ENCODE data around the gene RSAD2.
"Not testable (repeated sequence)": the region's sequence is repeated elsewhere in the genome, so short reads cannot be mapped to it uniquely, and the experiment has no call there.

RSAD2 gene

DNA sequence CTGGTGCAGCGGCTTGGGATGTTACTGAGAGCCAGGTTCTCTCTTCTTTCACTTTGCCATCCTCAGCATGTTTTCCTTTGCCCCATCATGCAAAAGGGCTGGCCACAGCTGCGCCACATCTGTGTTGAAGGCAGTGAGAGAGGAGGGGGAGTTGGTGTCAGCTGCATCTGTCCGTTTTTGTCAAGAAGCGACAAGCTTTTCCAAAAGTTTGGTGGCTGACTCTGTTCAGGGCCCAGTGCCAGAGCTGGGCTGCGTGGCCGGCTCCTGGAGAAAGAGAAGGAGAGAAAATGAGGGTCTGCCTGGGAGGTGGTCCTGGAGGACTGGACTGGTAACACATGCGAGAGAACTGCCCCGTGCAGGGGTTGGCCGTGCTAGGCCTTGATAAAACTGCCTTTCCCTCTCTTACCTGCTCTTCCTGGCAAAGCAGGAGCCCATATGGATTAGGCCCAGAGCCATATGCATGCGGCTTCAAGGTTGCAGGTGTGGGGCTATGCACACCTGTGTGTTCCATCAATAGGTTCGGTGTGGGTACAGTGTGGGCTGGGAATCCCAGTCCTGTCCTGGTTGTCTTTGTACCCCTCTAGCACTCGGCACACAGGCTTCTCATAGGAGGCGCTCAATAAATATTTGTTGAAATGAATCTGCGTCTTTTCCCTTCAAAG is 48.6 kb downstream of the RSAD2 start:
- no peak for DNase-seq (ENCODE audit: low read depth in 3 of 3)

GRCh38 chr2:6927186-6927585 is 49.6 kb downstream of the RSAD2 start:
- DNase-seq (ENCODE audit: low read depth in 3 of 3), result no peak

DNA sequence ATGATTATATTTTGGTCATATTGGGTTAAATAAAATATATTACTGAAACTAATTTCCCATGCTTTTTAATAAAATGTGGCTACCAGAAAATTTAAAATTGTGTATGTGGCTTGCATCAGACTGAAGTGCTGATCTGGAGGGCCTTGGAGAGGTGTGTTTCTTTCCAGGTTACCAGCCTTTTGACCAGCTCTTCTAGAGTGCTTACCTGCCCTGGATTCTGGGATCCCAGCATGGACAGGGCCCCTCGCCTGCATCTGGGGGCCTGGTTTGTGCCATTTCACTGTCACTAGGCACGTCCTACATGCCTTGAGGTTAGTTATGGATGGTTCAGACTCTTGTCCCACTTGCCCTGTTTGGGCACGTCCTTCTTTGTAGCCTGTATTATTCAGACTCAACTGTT is 50.2 kb downstream of the RSAD2 start:
- no peak for DNase-seq (ENCODE audit: low read depth in 3 of 3)

DNA sequence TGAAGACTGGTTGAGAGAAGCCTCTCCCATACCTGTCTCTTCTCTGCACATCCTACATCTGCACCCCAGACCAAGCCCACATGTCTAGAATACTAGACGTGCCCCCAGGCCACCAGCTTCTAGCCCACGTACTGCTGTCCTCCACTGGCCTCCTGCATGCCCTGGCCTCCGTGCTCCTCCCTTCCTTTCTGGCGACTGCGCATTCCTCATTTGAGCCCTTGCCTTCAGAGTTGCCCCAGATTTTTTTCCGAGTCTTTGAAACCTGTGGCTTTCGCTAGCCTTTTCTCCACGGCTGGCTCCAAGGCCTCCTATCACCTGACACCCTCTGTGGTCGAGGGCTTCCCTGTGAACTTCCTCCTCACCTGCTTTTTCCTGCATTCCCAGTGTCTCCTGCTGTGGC is 50.9 kb downstream of the RSAD2 start:
- no peak for DNase-seq (ENCODE audit: low read depth in 3 of 3)

DNA sequence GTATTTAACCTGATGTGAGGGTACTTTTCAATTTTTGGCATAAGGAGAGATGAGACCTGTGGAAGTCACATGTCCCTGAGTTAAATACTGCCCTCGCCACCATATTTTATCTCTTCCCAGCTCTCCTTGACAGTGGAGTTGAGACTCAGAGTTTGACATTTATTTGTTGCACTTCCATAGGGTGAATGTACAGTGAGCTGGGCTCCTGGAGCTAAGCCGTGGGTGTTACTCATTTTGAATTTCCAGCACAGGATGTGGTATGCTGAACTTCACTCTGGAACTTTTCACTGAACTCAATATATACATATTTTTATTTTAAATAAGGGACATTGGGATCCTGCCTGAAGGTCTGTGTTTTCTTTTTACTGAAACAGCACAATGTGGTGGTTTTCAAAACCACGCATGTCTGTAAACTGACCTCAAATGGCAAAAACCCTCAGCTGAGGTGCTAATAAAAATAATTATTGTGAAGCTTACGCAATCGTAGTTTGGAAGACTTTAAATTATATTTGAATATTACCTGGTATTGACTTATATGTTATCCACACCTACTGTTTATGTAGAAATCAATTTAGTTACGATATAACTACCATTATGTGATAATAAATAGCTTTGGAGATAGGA is 51.7 kb downstream of the RSAD2 start:
- DNase-seq (ENCODE audit: low read depth in 3 of 3), result no peak

- no peak for DNase-seq (ENCODE audit: low read depth in 3 of 3)
Observed at GRCh38 chr2:6930923-6931647, 53.5 kb downstream of the RSAD2 start.

DNA sequence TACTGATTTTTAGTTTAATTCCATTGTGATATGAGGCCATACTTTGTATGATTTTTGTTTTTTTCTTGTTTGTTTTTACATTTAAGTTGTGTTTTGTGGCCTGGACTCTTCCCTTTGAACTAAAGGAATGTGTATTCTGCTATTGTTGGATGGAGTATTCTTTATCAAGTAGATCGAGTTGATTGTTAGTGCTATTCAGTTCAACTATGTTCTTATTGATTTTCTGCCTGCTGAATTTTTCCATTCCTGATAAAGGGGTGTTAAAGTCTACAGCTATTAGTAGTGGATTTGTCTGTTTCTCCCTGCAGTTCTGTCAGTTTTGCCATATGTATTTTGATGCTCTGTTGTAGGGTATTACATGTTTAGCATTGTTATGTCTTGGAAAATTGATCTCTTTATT is 54.2 kb downstream of the RSAD2 start:
- DNase-seq (ENCODE audit: low read depth in 3 of 3), result no peak

DNA sequence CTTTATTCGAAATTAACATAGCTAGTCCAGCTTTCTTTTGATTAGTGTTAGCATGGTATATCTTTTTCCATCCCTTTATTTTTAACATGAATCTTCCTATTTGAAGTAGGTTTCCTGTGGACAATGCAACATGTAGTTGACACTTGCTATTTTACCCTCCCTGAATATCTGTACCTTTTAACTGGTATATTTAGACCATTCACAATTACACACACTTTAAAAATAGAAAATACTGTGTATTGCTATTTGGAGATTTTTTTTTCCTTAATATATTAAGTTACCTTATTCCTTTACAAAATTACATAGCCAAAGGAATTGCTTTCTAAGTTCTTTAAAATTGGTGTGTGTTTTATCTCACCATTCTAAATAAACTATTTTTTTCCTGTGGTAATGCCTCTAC is 54.6 kb downstream of the RSAD2 start:
- no peak for DNase-seq (ENCODE audit: low read depth in 3 of 3)

DNA sequence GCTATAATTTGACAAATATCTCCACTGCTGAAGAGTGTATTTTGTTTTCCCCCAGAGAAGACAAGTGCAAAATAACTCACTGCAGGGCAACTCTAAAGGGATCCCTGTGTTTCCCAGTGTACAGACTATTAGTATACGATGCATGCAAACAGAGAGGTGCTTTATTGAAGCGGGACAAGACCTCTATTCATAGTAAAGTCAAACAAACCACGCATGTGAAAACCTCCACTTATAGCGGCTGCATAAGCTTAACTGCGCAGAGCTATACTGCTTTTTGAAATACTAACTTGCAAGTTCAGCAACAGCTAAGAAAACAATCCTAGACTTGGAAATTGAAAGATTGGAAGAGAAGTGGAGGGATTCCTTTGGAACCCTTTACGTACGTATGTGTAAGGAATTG is 55.3 kb downstream of the RSAD2 start:
- no peak for DNase-seq (ENCODE audit: low read depth in 3 of 3)

- no peak for DNase-seq (ENCODE audit: low read depth in 3 of 3)
Observed at GRCh38 chr2:6933911-6934310, 56.3 kb downstream of the RSAD2 start.

- no peak for DNase-seq (ENCODE audit: low read depth in 3 of 3)
Observed at GRCh38 chr2:6934345-6934744, 56.8 kb downstream of the RSAD2 start.

GRCh38 chr2:6934758-6935651 is 57.4 kb downstream of the RSAD2 start:
- no peak for DNase-seq (ENCODE audit: low read depth in 3 of 3)

GRCh38 chr2:6935652-6936020 is 58.1 kb downstream of the RSAD2 start:
- DNase-seq (ENCODE audit: low read depth in 3 of 3), result not testable (repeated sequence)

GRCh38 chr2:6937157-6937556 is 59.6 kb downstream of the RSAD2 start:
- no peak for DNase-seq (ENCODE audit: low read depth in 3 of 3)

DNA sequence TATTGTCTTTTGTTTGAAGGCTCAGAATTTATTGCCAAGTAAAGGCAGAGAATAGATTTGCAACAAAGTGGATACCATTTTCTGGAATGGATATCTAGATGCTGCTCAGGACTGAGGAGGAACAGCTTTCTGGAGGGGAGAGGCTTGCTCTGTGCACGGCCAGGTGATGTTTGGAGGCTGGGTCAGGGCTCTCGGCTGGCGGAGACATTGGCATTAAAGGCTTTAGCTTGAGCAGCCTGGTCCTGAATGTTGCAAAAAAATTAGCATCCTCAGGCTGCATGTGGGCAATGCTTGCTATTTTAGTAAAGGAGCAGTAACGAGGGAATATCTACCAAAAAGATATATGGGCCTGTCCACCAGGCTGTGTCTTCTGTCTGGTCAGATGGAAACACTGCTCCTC is 60.0 kb downstream of the RSAD2 start:
- DNase-seq (ENCODE audit: low read depth in 3 of 3), result no peak

DNA sequence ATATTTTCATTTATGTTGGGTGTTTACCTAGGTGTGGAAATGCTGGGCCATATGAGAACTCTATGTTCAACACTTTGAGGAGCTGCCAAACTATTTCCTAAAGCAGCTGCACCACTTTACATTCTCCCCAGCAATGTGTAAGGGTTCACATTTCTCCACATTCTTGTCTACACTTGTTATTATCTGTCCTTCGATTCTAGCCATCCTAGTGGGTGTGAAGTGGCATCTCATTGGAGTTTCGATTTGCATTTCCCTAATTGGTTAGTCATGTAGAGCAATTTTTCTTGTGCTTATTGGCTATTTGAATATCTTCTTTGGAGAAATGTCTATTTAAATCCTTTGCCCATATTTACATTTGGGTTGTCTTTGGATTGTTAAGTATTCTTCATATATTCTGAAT is 61.5 kb downstream of the RSAD2 start:
- DNase-seq (ENCODE audit: low read depth in 3 of 3), result no peak

DNA sequence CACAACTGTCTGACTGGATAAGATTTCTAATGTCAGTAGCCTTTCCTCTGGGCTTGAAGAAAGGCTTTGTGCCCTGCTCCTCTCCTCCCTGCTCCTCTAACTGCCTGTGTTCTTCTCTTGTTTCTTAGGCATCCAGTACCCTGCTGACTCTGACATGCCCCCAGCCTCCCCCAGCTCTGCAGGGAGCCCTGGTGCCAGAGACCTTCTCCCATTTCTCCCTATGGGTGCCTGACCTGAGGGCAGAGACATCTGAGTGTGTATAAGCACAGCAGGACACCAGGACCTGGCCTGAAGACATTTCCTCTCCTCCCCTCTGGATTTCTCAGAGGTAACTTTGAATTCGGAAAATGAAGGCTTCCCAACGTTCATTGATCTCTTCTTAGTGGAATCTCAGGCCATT is 63.2 kb downstream of the RSAD2 start:
- DNase-seq (ENCODE audit: low read depth in 3 of 3), result no peak

- DNase-seq (ENCODE audit: low read depth in 3 of 3), result no peak
Observed at GRCh38 chr2:6941299-6942046, 63.9 kb downstream of the RSAD2 start.

DNA sequence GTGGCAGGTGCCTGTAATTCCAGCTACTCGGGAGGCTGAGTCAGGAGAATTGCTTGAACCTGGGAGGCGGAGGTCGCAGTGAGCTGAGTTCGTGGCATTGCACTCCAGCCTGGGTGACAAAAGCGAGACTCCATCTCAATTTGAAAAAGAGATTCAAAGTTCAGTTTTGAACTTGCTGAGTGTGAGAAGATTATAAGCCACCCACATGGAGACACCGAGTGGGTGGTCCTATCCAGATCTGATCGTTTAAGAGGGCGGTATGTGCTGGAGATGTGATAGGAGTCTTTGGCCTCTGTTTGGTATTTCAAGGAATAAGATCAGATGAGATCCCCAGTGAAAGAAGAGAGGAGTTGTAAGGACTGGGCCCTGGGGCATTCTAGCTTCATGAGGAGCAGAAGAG is 65.3 kb downstream of the RSAD2 start:
- DNase-seq (ENCODE audit: low read depth in 3 of 3), result no peak

- DNase-seq (ENCODE audit: low read depth in 3 of 3), result no peak
Observed at GRCh38 chr2:6943523-6943922, 65.9 kb downstream of the RSAD2 start.

GRCh38 chr2:6943971-6944370 is 66.4 kb downstream of the RSAD2 start:
- DNase-seq (ENCODE audit: low read depth in 3 of 3), result no peak

DNA sequence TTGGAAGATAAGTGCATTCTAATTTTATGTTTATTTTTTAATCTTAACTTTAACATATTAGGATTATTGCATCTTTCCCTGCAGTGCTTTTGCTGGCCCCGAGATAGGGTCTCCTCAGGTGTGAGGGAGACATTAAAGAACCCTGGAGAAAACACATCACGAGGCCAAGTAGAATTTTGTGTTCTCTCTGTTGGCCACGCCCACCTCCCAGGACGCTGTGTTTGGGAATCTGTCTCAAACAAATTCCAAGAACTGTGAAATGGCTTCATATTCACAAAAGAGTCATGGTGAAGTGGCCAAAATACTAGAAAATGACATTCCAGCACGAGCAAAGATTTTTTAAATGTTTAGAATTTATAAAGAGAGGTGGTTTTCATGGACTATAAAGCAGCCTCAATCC is 67.0 kb downstream of the RSAD2 start:
- no peak for DNase-seq (ENCODE audit: low read depth in 3 of 3)

Measured in stimulated activated CD4-positive, alpha-beta T cell treated with anti-CD3 and anti-CD28 coated beads, TNF-alpha, amount 100 ng/mL, for 48 hours (primary cell).